ENCODE data around the gene LAMB1.
"Not testable (repeated sequence)": the region's sequence is repeated elsewhere in the genome, so short reads cannot be mapped to it uniquely, and the experiment has no call there.

Gene LAMB1

DNA sequence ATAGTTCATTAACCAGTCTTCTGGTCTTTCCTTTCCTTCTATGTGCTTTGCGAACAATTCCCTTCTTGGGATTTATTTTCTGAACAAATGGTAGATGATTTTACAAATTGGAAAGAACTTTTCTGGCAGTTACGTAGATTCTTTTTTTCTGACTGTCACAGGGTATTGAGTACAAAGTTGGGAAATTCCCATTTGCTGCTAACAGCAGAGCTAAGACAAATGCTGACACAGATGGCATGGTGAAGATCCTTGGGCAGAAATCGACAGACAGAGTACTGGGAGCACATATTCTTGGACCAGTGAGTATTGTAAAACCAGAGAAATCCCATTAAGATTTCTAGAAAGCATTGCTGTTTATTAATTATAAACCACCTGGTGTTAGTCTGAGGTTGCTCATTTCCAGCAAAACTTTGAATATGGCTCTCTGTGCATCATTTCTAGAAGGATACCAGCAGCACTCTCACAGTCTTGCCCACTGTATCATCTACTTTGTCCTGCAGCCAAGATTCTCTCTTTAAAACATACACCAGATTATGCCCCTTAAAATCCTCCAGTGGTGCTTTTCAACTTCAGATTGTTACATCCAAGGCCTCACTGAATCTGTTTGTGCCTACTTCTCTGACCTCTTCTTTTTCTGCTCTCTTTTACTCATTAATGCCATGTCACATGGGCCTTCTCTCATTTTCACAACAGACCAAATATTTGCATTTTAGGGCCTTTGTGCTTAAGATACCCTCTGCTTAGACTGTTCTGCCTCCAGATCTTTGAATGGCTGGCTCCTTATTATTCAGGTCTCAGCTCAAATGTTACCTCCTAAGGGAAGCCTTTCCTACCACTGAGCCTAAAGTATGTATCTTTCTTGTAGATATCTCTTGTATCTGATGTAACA, 85.0 kb downstream of the LAMB1 start:
- no peak for DNase-seq (ENCODE audit: low spot score)

DNA sequence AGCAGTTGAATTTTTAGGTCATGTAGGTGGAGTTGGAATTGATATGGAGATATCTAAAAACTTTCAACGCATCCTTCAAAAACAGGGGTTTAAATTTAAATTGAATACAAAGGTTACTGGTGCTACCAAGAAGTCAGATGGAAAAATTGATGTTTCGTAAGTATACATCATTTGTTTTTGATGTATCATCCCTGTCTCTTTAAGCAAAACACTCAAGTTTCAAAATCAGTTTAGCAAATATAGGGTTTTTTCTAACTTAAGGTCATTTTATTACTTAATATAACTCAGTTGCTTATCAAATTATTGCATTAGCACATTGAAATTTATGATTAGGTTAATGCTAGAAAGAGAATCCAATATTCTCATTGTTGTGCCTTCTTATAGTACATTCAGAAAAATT, 87.4 kb downstream of the LAMB1 start:
- DNase-seq (ENCODE audit: low spot score) = no peak

DNA sequence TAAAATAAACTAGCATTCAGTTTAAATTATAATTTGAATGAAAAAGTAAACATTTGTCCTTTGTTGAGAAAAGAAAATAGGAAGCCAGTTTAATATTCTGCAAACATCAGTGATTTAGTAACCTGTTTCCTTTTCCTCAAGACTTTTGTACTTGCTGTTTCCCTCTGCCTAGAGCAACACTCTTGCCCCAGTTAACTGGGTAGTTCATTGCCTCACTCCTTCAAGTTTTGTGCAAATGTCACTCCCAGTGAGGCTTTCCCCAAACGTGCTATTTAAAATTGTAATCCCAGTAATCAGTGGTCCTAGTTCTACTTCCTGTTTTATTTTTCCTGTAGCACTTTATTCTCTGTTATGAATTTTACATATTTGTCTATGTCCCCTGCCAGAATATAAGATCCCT, 88.1 kb downstream of the LAMB1 start:
- DNase-seq (ENCODE audit: low spot score) = no peak

- no peak for DNase-seq (ENCODE audit: low spot score)
These were observed 89.1 kb downstream of the LAMB1 start for GRCh38 chr7:107913851-107914250.

GRCh38 chr7:107911981-107912380, 91.0 kb downstream of the LAMB1 start:
- DNase-seq (ENCODE audit: low spot score) = no peak

DNA sequence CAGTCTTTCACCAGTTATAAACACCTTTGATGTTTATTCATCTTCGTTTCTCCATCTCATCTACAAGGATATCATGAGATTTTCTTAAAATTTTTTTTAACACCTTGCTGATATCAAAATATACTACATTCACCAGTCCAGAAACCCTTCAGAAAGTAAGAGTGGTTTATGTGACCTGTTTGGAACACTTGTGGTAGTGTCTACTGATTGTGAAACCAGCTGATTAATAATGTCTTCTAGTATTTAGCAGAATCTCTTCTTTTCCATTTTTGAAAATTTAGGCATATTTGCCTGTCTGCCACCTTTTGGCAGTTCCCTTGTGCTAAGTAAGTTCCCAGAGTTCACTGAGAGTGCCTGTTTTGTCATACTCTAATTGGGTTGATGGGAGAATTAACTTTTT, 93.5 kb downstream of the LAMB1 start:
- no peak for DNase-seq (ENCODE audit: low spot score)

DNA sequence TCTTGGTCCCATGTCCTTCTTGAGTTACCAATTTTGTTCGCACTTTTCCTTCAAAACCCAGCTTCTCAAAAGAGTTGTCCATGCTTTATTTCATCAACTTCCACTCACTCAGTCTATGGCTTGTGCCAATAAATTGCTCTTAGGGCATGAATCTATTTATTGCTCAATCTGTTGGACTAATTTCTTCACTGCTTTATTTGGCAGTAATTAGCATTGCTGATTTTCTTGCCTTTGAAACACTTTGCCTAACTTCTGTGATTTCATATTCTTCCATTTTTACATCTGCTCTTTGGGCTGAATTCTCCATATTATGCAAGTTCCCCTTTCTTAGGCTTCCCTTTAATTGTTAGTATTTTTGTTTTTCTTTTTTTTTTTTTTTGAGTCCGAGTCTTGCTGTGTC, 95.2 kb downstream of the LAMB1 start:
- no peak for DNase-seq (ENCODE audit: low spot score)

DNA sequence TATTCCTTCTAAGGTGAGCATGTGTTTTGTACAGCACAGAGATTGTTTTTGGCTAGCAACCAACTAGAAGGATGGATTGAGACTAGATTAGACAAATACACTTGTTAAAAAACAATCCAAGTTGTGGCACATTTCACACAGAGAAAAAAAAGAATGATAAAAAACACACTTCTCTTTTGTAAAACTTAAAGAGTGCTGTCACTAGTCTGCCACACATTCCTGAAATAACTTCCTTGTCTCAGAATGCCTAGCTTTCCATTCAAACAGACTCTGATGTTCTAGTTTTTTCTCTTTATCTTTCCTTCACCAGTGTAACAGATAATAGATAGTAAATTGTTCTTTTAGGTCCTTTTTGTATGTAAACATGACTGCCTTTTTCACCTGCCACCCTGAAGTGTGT, 100.6 kb downstream of the LAMB1 start:
- DNase-seq (ENCODE audit: low spot score) = no peak

DNA sequence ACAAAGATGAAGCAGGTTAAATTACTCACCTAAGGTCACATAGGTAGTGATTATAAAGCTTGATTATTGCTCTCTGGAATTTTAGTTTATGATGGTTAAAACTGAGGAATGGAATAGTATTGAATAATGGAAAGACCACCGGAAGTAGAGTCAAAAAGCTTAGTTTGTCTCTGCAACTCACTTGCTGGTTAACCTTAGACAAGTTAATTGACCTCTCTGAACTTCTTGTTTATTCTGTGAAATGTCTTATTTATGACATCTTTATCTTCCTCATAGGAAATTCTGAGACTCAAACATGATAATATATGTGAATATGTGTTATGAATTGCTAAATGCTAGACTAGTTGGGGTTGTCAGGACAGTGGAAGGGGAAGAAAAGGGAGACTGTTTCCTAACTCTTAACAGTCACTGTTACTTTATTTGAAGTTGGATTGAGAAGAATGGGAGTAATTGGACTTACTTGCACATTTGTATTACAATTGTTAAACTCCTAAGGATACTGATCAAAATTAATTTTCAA, 102.4 kb downstream of the LAMB1 start:
- DNase-seq (ENCODE audit: low spot score) = no peak

DNA sequence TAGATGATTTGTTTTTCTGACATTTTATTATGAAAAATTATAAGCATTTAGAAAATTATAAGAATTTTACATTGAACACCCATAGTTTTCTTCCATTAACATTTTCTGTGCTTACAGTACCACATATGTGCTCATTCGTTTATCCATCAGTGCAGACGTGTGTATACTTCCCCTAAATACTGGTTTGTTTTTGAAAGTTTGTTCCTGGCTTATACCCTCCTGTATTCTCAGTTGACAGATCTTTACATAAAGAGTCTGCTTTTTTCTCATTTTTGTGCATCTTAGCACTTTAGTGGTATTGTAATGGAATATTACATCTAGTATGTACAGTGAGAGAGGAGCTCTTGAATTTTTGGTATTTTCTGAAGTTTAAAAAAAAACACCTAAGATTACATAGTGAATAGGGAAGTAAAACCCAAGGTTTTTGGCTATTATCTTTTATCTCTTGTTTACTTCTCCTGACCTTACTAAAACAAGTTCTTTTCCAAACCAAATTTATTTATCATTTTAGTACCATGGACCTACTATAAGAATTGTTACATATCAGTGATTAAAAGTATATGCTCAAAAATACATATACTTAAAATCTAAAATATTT, 103.9 kb downstream of the LAMB1 start:
- no peak for DNase-seq (ENCODE audit: low spot score)

DNA sequence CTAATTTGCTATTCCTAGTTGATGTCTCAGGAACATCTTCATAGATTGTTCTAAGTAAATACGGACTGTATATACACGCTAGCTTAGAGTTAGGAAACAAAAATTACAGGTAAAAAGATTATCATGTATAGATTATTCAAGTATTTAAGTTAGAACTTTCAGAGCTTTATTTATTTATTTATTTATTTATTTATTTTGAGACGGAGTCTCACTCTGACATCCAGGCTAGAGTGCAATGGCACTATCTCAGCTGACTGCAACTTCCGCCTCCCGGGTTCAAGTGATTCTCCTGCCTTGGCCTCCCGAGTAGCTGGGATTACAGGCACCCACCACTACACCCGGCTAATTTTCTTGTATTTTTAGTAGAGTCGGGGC, 110.6 kb downstream of the LAMB1 start:
- not testable (repeated sequence) for DNase-seq (ENCODE audit: low spot score)

DNA sequence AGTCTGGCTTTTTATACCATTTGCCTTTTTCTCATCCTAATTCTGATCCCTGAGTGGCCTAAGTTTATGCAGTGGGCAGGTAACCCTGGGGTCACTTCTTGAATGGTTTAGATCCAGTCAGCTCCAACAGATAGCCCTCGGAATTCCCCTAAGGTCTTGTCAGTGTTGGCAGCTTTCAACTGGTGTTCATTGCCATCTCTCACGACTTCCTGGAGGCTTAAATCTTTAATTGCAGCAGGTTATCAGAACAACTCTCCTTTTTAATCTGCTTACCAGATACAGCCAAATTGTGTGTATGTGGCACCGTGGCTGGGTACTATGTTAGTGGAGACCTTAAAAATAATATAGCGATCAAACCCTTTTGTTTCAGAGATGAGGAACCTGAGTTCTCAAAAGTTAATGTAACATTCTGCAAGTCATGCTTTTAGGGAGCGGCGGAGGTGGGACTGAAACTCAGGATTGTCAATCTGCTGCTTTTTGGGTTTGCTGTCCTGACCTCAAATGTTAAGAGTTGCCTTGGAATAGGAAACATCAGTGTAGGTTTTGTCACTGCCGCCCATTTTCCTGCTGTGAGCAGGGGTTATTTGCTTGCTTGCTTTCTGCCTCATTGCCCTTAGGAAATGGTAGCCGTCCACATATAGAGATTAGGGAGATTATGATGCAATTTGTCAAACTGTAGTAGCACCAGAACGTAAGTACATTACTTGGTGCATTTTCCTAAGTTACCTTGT, 111.2 kb downstream of the LAMB1 start:
- no peak for DNase-seq (ENCODE audit: low spot score)

DNA sequence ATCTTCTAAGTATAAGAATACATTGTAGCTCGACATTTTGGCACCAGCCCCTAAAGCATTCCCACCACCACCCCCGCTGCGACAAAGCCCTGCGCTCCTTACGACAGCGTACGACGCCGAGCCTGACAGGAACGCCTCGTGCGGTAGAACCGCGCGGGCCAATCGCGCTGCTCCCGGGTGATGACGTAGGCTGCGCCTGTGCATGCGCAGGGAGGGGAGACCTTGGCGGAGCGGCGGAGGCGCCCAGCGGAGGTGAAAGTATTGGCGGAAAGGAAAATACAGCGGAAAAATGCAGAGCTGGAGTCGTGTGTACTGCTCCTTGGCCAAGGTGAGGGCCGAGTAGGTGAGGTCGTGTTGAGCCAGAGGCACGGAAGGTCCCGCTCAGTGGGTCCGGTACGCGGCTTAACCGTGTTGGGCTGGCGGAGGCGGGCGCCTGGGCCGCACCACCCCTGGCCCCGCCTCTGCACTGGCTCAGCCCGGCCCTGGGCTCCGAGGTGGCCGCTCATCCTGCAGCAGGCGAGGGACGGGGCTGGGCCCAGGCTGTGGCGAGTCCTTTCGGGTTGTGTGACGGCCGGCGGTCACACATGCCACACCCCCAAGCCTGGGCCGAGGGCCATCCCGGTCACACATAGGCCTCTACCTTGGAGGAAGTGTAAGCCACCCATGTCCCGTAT, 111.9 kb downstream of the LAMB1 start, which contains the start of gene DLD:
TSS of gene DLD (plus strand) at position 222 of the 674 bp plus-strand sequence. CDS start at position 290, 68 bp downstream.
- peak; percentile 93 for DNase-seq (ENCODE audit: low spot score)

DNA sequence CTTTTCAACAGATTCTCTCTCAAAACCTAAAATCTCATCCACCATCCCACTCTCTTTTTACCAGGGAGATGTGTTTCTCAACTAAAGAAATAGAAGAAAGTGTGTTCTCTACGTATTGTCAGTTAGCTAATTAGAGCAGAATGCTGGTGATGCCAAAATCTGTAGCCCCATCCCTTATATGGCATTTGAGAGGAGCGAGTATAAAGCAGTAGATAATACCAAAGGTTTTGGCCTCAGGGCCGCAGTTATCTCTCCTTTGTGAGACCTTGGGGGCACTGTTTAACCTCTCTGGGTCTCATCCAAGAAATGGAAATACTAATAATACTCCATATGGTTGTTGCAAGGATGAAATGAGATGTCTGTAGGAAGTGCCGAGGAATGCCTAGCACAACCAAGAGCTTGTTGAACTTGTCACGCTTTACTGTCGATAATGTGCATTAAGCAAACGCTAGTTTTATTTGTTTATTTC, 112.4 kb downstream of the LAMB1 start:
- DNase-seq (ENCODE audit: low spot score) = no peak

GRCh38 chr7:107889992-107890391, 113.0 kb downstream of the LAMB1 start:
- no peak for DNase-seq (ENCODE audit: low spot score)

DNA sequence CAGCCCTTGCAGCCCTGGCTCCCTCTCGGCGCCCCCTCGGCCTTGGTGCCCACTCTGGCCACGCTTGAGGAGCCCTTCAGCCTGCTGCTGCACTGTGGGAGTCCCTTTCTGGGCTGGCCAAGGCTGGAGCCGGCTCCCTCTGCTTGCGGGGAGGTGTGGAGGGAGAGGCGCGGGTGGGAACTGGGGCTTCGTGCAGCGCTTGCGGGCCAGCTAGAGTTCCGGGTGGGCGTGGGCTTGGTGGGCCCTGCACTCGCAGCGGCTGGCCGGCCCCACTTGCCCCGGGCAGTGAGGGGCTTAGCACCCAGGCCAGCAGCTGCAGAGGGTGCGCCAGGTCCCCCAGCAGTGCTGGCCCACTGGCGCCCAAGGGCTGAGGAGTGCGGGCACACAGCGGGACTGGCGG, 115.1 kb downstream of the LAMB1 start:
- DNase-seq (ENCODE audit: low spot score) = not testable (repeated sequence)

DNA sequence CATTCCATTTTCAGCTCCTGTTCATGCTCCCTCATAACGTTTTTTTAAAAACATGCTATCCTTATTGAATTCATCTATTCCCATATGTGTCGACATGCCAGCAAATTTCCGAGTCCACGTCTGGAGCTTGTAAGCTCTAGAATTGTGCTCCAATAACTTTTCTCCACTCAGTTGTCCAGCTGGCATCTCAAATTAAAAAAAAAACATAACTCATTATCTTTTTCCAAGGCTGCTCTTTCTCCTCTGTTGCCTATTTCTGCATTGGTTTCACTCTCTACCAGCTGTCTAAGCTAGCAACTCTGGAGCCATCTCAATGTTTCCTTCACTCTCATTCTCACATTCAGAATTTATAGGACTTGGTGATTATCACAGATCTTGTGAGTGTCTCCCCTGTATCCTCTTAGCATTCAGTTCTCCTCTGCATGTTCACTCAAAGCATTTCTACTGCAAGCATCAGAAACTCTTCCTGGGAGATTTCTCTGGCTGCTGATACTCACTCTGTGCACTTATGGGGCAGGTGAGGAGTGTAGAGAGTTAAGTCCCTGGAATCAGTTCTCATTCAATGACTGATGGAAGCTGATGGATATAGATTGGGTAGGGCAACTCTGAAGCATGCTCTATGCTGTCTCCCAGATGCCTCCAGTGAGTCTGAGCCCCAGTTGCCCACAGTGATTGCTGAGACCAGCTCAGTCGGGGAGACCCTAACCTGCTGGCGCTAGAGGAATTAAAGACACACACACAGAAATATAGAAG, 118.7 kb downstream of the LAMB1 start:
- DNase-seq (ENCODE audit: low spot score) = no peak

DNA sequence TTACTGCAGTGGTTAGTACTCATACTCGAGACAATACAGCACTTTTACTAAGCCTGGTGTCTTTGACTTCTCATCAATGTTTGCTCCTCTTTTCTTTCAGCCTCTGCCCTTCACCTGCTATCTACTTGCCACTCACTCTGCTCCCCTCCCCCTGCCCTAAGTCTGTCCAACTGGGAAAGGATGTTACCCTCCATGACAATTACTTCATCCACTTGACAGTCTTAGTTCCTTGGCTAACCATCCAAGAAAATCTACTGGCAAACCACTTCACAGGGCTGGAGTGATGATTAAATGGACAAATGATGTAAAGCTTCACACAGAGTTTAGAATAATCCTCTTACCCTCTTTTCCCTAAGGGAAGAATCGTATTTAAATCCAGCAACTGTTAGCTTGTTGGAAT, 120.2 kb downstream of the LAMB1 start:
- no peak for DNase-seq (ENCODE audit: low spot score)

DNA sequence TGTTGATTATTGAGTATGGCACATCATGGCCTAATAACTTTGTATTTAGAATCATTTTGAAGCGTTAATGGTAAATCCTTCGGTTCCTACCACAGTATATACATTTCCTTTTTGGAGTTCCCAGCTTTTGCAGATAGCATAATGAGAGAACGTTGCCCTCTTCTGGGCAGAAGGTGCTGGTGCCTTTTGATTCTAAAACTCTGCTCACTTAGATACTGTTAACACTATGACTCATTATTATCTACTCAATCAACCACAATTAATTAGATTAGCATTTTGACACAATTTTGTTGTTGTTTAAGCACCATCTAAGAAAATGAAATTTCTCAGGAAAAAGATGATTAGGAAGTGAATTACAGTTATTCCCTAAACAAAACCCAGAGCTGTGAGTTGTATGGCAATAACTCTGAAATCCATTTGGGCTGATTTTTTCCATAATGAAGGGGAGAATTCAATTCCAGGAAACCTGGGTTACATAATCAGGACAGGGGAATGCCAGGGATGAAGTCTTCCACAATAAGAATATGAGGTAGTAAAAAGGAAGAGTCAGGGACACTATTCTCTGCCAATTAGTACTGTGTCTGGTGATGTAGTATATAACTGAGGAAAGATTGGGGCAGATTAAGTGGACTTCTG, 123.4 kb downstream of the LAMB1 start:
- DNase-seq (ENCODE audit: low spot score) = peak; percentile 35

GRCh38 chr7:107878636-107879035, 124.3 kb downstream of the LAMB1 start:
- no peak for DNase-seq (ENCODE audit: low spot score)

All from globus pallidus (tissue), 1 donor.